Measurements from ENCODE around the gene BDH1. TPM values are rescaled to one million over a fixed set of nuclear protein-coding genes. Genes with fewer than 3 reads are reported as not detected.
A peak's percentile ranks its signal among the peaks of the same experiment; 100 is the strongest.

The BDH1 gene
- total RNA-seq, 1 experiment from 2014 or later: 80.5 TPM

DNA sequence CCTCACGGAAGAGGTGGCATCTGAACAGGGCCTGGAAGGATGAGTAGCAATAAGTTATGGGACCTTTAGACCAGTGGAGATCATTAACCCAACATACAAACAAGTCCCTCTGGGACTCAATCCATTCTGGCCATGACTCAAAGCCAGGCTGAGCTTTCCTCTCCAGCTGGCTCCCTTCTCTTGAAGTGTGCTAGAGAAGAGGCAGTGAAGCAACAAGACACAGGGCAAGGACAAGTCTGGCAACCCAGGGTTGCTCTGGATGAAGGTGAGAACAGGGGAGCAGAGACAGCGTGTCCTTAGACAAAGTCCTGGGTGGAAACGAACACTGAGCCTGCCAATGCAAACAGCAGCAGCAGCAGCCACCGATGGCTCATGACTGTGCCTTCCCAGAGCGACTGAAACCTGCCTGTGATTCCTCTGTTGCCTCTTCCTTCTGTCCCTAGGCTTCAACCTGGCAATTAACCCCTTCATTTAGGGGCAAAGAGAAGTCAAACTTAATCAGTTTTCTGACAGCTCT, 86.8 kb downstream of the BDH1 start:
- H3K27ac ChIP-seq (ENCODE audit: low read length): no peak overlapping the region
- H4K20me1 ChIP-seq (ENCODE audit: insufficient read depth, low read depth, low read length): no peaks in the 10 kb centered on the region
- H3K4me3 ChIP-seq (ENCODE audit: low read length): no peak overlapping the region
- no peak overlapping the region; the same call in 1 of the 2 replicates for H2AFZ ChIP-seq (ENCODE audit: low read length)
- no peaks in the 10 kb centered on the region for H3K79me2 ChIP-seq (ENCODE audit: low read length)
- no peaks in the 10 kb centered on the region for H3K36me3 ChIP-seq (ENCODE audit: insufficient read depth, low read length)
- peak overlapping the region; percentile 77 for H3K4me2 ChIP-seq (ENCODE audit: low read depth, low read length, poor library complexity, severe bottlenecking)
- H3K27me3 ChIP-seq (ENCODE audit: low read length): no peaks in the 10 kb centered on the region
- no peaks in the 10 kb centered on the region for H3K9me3 ChIP-seq (ENCODE audit: low read length)
- peak overlapping the region; percentile 8; the same call in 1 of the 2 replicates for H3K9ac ChIP-seq (ENCODE audit: low read length)
- no peaks in the 10 kb centered on the region for H3K9me2 ChIP-seq (replicated peaks; ENCODE audit: insufficient read depth, low read length)
- peaks cover 40% of the 10 kb centered on the region for H3K4me1 ChIP-seq (ENCODE audit: low read length)
- no peak for DNase-seq

DNA sequence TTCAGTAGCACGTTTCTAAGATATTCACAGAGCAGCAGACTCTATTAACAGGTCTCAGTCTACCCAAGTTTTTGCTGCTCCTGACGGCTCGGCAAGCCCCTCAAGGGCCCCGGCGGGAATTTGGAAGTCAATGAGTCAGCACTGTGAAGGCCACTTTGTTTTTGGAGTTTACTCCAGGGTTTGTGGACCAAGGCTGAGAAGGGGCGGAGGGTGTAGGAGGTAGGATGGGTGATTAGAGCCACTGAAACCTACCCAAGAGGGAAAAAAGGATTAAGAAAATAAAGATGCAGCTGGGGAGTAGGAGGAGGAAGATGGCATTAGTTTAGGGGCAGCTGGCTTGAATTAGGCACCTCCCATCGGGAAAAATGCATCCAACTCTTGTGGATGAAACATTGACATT, 87.6 kb downstream of the BDH1 start:
- Histone ChIP-seq H3K36me3 (ENCODE audit: insufficient read depth, low read length) (no peaks in the 10 kb centered on the region), H3K79me2 (ENCODE audit: low read length) (no peaks in the 10 kb centered on the region), H3K4me3 (ENCODE audit: low read length) (0 out of 2 replicates have a peak overlapping the region, but pooled peaks have one; percentile 33), H3K27ac (ENCODE audit: low read length) (no peak overlapping the region), H2AFZ (ENCODE audit: low read length) (no peak overlapping the region), H3K27me3 (ENCODE audit: low read length) (no peaks in the 10 kb centered on the region), H4K20me1 (ENCODE audit: insufficient read depth, low read depth, low read length) (no peaks in the 10 kb centered on the region), H3K4me1 (ENCODE audit: low read length) (peaks cover 40% of the 10 kb centered on the region), H3K9me2 (replicated peaks; ENCODE audit: insufficient read depth, low read length) (no peaks in the 10 kb centered on the region), H3K4me2 (ENCODE audit: low read depth, low read length, poor library complexity, severe bottlenecking) (peak overlapping the region; percentile 77), H3K9me3 (ENCODE audit: low read length) (no peaks in the 10 kb centered on the region), H3K9ac (ENCODE audit: low read length) (peak overlapping the region; percentile 8; the same call in 1 of the 2 replicates)
- no peak for DNase-seq

DNA sequence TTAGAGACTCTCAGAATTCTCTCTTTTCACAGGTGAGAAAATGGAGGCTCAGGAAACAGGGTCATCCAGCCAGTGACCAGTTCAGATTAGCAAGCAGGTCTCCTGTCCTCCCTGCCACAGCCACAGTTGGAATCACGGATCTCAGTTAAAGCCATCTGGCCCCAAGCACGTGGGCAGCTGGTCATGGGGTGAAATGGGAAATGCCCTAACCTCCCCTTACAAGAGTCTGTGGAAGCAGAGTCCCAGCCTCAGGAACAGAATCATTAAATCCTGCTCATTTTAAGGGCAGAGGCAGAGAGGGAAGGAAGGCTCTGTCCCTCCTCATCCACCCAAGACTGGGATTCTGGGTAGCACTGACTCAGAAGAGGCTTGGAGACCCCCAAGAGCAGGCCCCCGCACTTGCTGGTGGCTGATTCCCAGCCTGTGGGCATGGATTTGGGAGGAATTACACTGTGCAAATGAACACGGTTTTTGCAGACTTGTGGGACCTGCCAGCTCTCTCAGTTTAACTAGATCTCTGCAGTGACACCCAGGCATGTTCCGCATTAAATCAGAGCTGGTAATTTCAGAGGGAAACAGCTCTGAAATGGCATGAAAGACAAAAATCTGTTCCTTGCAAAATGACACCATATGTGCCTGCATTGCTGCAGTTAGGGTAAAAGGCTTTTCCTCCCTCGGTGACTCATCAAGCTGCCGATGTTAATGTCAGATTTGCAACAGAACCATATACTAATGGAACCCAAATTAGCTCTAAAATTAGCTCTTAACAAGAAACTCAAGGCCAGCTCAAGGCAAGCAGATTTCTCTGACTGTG, 89.0 kb downstream of the BDH1 start:
- Histone ChIP-seq H2AFZ (ENCODE audit: low read length) (peak overlapping the region; percentile 62), H3K27ac (ENCODE audit: low read length) (peak overlapping the region; percentile 30), H3K36me3 (ENCODE audit: insufficient read depth, low read length) (no peaks in the 10 kb centered on the region), H4K20me1 (ENCODE audit: insufficient read depth, low read depth, low read length) (no peaks in the 10 kb centered on the region), H3K4me1 (ENCODE audit: low read length) (peaks cover 40% of the 10 kb centered on the region), H3K27me3 (ENCODE audit: low read length) (no peaks in the 10 kb centered on the region), H3K9me3 (ENCODE audit: low read length) (no peaks in the 10 kb centered on the region), H3K4me2 (ENCODE audit: low read depth, low read length, poor library complexity, severe bottlenecking) (peak overlapping the region; percentile 77), H3K79me2 (ENCODE audit: low read length) (no peaks in the 10 kb centered on the region), H3K9ac (ENCODE audit: low read length) (peak overlapping the region; percentile 57), H3K9me2 (replicated peaks; ENCODE audit: insufficient read depth, low read length) (no peaks in the 10 kb centered on the region), H3K4me3 (ENCODE audit: low read length) (peak overlapping the region; percentile 33)
- DNase-seq: peak; percentile 88

DNA sequence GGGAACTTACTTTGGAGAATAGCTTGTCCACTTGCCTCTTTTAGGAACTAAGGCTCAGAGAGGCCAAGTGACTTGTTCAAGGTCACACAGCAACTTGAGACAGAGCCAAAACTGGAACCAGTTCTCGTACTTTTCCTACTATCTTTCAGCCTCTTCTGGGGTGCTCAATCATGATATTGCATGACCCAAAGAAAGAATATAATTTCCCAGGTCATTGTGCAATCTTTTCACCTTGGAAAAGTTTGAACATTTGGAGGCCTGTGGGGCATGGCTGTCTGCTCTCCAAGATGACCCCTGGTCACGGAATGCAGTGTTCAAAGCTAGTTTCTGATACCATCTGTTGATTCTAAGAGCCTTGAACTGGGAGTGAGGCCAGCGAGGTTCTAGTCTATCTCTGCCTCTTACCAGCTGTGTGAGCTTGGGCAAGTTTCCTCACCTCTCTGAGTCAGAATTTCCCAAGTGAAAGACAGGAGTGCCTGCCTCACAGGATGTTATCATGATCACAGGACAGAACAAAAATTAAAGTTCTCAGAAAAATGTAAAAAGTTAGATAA, 89.7 kb downstream of the BDH1 start:
- H3K79me2 ChIP-seq (ENCODE audit: low read length): no peaks in the 10 kb centered on the region
- no peak overlapping the region for H3K9ac ChIP-seq (ENCODE audit: low read length)
- H4K20me1 ChIP-seq (ENCODE audit: insufficient read depth, low read depth, low read length): no peaks in the 10 kb centered on the region
- H3K4me1 ChIP-seq (ENCODE audit: low read length): peaks cover 40% of the 10 kb centered on the region
- no peak for DNase-seq
- H3K9me2 ChIP-seq (replicated peaks; ENCODE audit: insufficient read depth, low read length): no peaks in the 10 kb centered on the region
- no peaks in the 10 kb centered on the region for H3K9me3 ChIP-seq (ENCODE audit: low read length)
- no peaks in the 10 kb centered on the region for H3K36me3 ChIP-seq (ENCODE audit: insufficient read depth, low read length)
- no peaks in the 10 kb centered on the region for H3K27me3 ChIP-seq (ENCODE audit: low read length)
- H3K27ac ChIP-seq (ENCODE audit: low read length): no peak overlapping the region
- H2AFZ ChIP-seq (ENCODE audit: low read length): peak overlapping the region; percentile 62; the same call in 1 of the 2 replicates
- peak overlapping the region; percentile 77 for H3K4me2 ChIP-seq (ENCODE audit: low read depth, low read length, poor library complexity, severe bottlenecking)
- H3K4me3 ChIP-seq (ENCODE audit: low read length): peak overlapping the region; percentile 33; the same call in 1 of the 2 replicates

DNA sequence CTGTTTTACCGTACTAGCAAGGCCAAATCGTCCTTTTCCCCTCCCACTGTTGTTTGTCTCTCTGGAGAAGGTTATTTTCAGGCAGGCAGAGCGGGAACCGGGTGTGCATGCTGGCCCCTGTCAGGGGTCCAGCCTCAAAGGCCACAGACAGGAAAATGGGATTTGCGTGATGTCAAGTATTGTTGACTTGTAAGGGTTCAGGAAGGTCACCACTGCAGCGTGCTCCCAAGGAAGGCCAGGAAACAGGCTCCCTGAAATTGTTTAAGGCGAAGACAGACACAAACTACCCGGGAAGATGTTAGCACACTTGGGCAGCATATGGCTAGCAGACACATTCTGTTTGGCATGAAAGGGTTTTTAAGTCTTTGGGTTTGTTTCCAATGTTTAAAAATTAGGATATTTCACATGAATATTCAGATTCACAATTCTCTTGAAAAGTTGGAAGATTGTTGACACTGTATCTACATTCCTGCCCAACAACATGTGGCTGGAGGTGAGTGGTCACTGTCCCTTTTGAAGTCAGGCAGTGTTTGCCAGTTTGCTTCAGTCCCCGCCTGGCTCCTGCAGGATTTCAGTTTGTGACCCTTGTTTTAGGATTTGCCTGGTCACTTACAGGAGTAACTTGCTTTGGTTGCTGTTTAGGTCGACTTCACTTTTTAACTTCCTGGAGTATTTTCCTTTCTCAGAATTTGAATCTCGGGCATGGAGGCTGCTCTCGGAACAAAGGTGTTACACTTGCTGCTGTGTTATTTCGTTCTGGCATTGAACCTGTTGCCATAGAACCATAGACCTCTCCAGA, 90.4 kb downstream of the BDH1 start:
- Histone ChIP-seq H3K9ac (ENCODE audit: low read length) (no peak overlapping the region), H3K4me3 (ENCODE audit: low read length) (no peak overlapping the region), H3K27ac (ENCODE audit: low read length) (no peak overlapping the region)

DNA sequence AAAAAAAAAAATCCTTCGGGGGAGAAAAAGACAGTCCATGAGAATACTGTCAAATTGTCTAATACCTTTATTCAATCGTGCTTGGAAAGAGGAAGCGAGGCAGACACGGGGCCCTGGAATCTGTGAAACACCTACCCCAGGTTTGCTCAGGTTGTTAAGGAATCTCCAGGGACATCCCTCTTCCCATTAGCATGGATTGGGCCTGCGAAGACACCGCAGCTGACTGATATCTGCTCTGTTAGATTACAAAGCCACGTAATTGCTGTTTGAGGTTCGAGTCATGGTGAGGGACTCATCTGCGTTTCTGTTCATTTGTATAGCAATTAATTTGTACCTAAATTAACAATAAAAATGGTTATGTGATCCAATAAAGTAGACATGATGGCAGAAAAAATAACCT, 91.0 kb downstream of the BDH1 start:
- no peaks in the 10 kb centered on the region for H3K27me3 ChIP-seq (ENCODE audit: low read length)
- no peak overlapping the region for H3K27ac ChIP-seq (ENCODE audit: low read length)
- no peaks in the 10 kb centered on the region for H3K9me2 ChIP-seq (replicated peaks; ENCODE audit: insufficient read depth, low read length)
- H3K4me3 ChIP-seq (ENCODE audit: low read length): no peak overlapping the region
- no peaks in the 10 kb centered on the region for H4K20me1 ChIP-seq (ENCODE audit: insufficient read depth, low read depth, low read length)
- H3K4me1 ChIP-seq (ENCODE audit: low read length): peaks cover 40% of the 10 kb centered on the region
- H3K4me2 ChIP-seq (ENCODE audit: low read depth, low read length, poor library complexity, severe bottlenecking): no peak overlapping the region
- DNase-seq: no peak
- H3K9ac ChIP-seq (ENCODE audit: low read length): no peak overlapping the region
- no peak overlapping the region for H2AFZ ChIP-seq (ENCODE audit: low read length)
- no peaks in the 10 kb centered on the region for H3K36me3 ChIP-seq (ENCODE audit: insufficient read depth, low read length)
- no peaks in the 10 kb centered on the region for H3K79me2 ChIP-seq (ENCODE audit: low read length)
- H3K9me3 ChIP-seq (ENCODE audit: low read length): no peaks in the 10 kb centered on the region

More for the DNA sequence above, 90.4 kb downstream of the BDH1 start:
- Histone ChIP-seq H3K4me1 (ENCODE audit: low read length) (peaks cover 40% of the 10 kb centered on the region), H3K9me2 (replicated peaks; ENCODE audit: insufficient read depth, low read length) (no peaks in the 10 kb centered on the region), H3K4me2 (ENCODE audit: low read depth, low read length, poor library complexity, severe bottlenecking) (no peak overlapping the region), H3K36me3 (ENCODE audit: insufficient read depth, low read length) (no peaks in the 10 kb centered on the region), H3K27me3 (ENCODE audit: low read length) (no peaks in the 10 kb centered on the region), H3K79me2 (ENCODE audit: low read length) (no peaks in the 10 kb centered on the region), H4K20me1 (ENCODE audit: insufficient read depth, low read depth, low read length) (no peaks in the 10 kb centered on the region), H3K9me3 (ENCODE audit: low read length) (no peaks in the 10 kb centered on the region), H2AFZ (ENCODE audit: low read length) (no peak overlapping the region)
- DNase-seq: no peak

DNA sequence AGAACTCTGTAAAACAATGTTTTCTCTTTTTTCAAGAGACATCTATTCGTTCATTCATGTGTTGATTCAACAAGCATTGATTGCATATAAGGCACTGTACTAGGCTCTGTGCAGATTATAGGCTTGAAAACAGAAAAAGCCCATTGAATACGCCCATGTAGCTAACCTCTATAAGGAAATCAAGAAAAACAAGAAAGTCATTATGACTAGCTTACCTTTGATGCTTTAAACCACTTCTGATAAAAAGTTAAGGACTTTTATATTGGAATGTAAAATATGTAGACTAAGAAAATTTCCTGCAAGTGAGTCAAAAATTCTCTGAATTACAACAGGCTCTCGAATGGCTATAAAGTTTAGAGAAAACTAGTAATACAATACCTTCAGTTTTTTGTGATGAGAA, 92.5 kb downstream of the BDH1 start:
- no peaks in the 10 kb centered on the region for H3K79me2 ChIP-seq (ENCODE audit: low read length)
- no peak overlapping the region for H3K4me3 ChIP-seq (ENCODE audit: low read length)
- H3K9ac ChIP-seq (ENCODE audit: low read length): no peak overlapping the region
- H3K4me2 ChIP-seq (ENCODE audit: low read depth, low read length, poor library complexity, severe bottlenecking): no peak overlapping the region
- DNase-seq: no peak
- no peaks in the 10 kb centered on the region for H3K36me3 ChIP-seq (ENCODE audit: insufficient read depth, low read length)
- no peaks in the 10 kb centered on the region for H4K20me1 ChIP-seq (ENCODE audit: insufficient read depth, low read depth, low read length)
- H3K4me1 ChIP-seq (ENCODE audit: low read length): peaks cover 29% of the 10 kb centered on the region
- no peak overlapping the region for H2AFZ ChIP-seq (ENCODE audit: low read length)
- H3K9me2 ChIP-seq (replicated peaks; ENCODE audit: insufficient read depth, low read length): no peaks in the 10 kb centered on the region
- H3K9me3 ChIP-seq (ENCODE audit: low read length): no peaks in the 10 kb centered on the region
- H3K27ac ChIP-seq (ENCODE audit: low read length): no peak overlapping the region
- H3K27me3 ChIP-seq (ENCODE audit: low read length): no peaks in the 10 kb centered on the region

DNA sequence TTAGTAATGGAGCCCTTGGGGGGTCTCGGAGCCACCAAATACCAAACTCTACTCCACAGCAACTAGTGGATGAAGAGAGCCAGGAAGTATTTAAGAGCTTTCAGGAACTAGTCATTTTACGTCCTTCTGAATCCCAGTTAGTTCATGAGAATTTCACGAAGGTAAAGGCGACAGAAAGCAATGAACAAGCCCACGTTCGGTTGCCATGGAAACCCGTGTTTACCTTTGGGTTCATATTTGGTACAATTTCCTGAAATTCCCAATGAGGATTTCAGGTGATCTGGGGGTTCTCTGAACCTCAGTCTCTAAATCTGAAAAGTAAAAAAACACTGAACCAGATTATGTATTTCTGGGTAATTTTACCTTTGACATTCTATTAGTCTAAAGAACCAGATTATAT, 93.0 kb downstream of the BDH1 start:
- Histone ChIP-seq H3K9ac (ENCODE audit: low read length) (no peak overlapping the region), H3K4me3 (ENCODE audit: low read length) (no peak overlapping the region), H3K9me2 (replicated peaks; ENCODE audit: insufficient read depth, low read length) (no peaks in the 10 kb centered on the region), H4K20me1 (ENCODE audit: insufficient read depth, low read depth, low read length) (no peaks in the 10 kb centered on the region), H3K36me3 (ENCODE audit: insufficient read depth, low read length) (no peaks in the 10 kb centered on the region), H3K27me3 (ENCODE audit: low read length) (no peaks in the 10 kb centered on the region), H3K9me3 (ENCODE audit: low read length) (no peaks in the 10 kb centered on the region), H3K79me2 (ENCODE audit: low read length) (no peaks in the 10 kb centered on the region), H2AFZ (ENCODE audit: low read length) (no peak overlapping the region), H3K4me2 (ENCODE audit: low read depth, low read length, poor library complexity, severe bottlenecking) (no peak overlapping the region), H3K4me1 (ENCODE audit: low read length) (peaks cover 29% of the 10 kb centered on the region), H3K27ac (ENCODE audit: low read length) (no peak overlapping the region)
- no peak for DNase-seq
